ENCODE data around the gene MALT1.

GRCh38 chr18:58754544-58755068 is 83.3 kb downstream of the MALT1 start:
- no peak for TF ChIP-seq EZH2 (IDR thresholded peaks at IDR 0.05; ENCODE audit: low read length, unreplicated experiment)
- no peak for TF ChIP-seq CTCF (conservative IDR thresholded peaks at IDR 0.05; ENCODE audit: low read depth, low read length)

Data from PC-3 (cell line).